Measurements from ENCODE around the gene SDR42E1. TPM values are rescaled to one million over a fixed set of nuclear protein-coding genes. Genes with fewer than 3 reads are reported as not detected.

SDR42E1 gene
- total and polyA plus RNA-seq, 2 of the 13 experiments (the other 11 are each of a cell fraction or from before 2014, with no cell fraction given) = 0.01 to 0.13 TPM

DNA sequence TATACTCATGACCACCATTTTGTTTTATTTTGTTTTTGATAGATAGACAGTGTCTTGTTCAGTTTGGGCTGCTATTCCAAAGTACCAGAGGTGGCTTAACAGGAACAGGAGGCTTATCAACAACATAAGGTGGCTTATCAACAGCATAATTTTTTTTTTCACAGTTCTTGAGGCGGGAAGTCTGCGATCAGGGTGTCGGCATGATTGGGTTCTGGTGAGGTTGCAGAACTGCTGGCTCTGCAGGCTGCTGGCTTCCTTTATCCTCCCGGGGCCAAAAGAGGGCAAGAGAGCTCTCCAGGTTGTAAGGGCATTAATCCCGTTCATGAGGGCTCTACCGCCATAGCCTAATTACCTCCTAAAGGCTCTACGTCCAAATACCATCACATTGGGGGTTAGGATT, 11.9 kb upstream of the SDR42E1 start:
- Histone ChIP-seq H3K4me2 (ENCODE audit: low read depth, low read length) (no peak overlapping the region), H2AFZ (ENCODE audit: low read length) (no peak overlapping the region), H3K36me3 (replicated peaks in 1 of 2; ENCODE audit: control insufficient read depth in 1 of 2, insufficient read depth in 2 of 2, low read length in 2 of 2) (no peaks in the 10 kb centered on the region; a peak in 1 of 5 replicates), H4K20me1 (ENCODE audit: insufficient read depth, low read length) (no peaks in the 10 kb centered on the region), H3K27ac (ENCODE audit: extremely low read length, insufficient read depth, low read length) (no peak overlapping the region), H3K4me3 (replicated peaks in 1 of 3; ENCODE audit: insufficient read depth in 1 of 3, low read depth in 2 of 3, low read length in 3 of 3) (no peak overlapping the region), H3K9ac (ENCODE audit: insufficient read depth, low read depth, low read length) (no peak overlapping the region), H3K9me3 (ENCODE audit: low read length) (no peaks in the 10 kb centered on the region), H3K4me1 (ENCODE audit: insufficient read depth, low read length) (no peaks in the 10 kb centered on the region), H3K79me2 (ENCODE audit: insufficient read depth, low read length) (no peaks in the 10 kb centered on the region), H3K27me3 (ENCODE audit: control insufficient read depth in 1 of 2, insufficient read depth in 2 of 2, low read length in 2 of 2) (peaks cover 1 to 27% of the 10 kb centered on the region in 2 experiments; a peak in 3 of 5 replicates)
- WGBS (ENCODE audit: low lambda C conversion rate) = 53% methylated on average over 7 of the region's 7 CpGs
- FAIRE-seq (no peak), DNase-seq (ENCODE audit: low spot score) (no peak), ATAC-seq (no peak)
- POLR2A ChIA-PET = no interaction called here
- in situ Hi-C loops (cut with HindIII; ENCODE audit: extremely low pct_ligation_motif_present, low pct_unique_long_range_greater_than_20kb) (no loop called here), intact Hi-C loops (cut with micrococcal nuclease; ENCODE audit: unreplicated experiment) (no loop called here)
- BruUV-seq (replicated peaks) = no TSS peak
- TF ChIP-seq, protein P1, sequence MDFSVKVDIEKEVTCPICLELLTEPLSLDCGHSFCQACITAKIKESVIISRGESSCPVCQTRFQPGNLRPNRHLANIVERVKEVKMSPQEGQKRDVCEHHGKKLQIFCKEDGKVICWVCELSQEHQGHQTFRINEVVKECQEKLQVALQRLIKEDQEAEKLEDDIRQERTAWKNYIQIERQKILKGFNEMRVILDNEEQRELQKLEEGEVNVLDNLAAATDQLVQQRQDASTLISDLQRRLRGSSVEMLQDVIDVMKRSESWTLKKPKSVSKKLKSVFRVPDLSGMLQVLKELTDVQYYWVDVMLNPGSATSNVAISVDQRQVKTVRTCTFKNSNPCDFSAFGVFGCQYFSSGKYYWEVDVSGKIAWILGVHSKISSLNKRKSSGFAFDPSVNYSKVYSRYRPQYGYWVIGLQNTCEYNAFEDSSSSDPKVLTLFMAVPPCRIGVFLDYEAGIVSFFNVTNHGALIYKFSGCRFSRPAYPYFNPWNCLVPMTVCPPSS (IDR thresholded peaks at IDR 0.05) = no peak
- TF ChIP-seq, protein P2, sequence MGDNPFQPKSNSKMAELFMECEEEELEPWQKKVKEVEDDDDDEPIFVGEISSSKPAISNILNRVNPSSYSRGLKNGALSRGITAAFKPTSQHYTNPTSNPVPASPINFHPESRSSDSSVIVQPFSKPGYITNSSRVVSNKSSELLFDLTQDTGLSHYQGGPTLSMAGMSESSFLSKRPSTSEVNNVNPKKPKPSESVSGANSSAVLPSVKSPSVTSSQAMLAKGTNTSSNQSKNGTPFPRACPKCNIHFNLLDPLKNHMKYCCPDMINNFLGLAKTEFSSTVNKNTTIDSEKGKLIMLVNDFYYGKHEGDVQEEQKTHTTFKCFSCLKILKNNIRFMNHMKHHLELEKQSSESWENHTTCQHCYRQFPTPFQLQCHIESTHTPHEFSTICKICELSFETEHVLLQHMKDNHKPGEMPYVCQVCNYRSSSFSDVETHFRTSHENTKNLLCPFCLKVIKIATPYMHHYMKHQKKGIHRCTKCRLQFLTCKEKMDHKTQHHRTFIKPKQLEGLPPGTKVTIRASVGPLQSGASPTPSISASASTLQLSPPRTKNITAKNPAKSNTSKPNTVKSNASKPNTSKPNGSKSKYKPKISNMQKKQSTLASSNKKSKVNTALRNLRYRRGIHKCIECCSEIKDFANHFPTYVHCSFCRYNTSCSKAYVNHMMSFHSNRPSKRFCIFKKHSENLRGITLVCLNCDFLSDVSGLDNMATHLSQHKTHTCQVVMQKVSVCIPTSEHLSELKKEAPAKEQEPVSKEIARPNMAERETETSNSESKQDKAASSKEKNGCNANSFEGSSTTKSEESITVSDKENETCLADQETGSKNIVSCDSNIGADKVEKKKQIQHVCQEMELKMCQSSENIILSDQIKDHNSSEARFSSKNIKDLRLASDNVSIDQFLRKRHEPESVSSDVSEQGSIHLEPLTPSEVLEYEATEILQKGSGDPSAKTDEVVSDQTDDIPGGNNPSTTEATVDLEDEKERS (CRISPR knock-in tag; IDR thresholded peaks at IDR 0.05) = no peak
- no peak for TF ChIP-seq ZNF431 (CRISPR knock-in tag; IDR thresholded peaks at IDR 0.05; ENCODE audit: borderline replicate concordance, low read depth)
- CTCF ChIA-PET (ENCODE audit: low intra/inter-chr PET ratio, low total read pairs) = interaction anchor here (1.3 kb wide), 1 partner anchor 207 kb away, joined by 4 read pairs; no protein-coding TSS in a partner anchor
